Effector memory CD4-positive, alpha-beta T cell (primary cell): ENCODE measurements around the gene SLC27A1.
"Not testable (repeated sequence)": the region's sequence is repeated elsewhere in the genome, so short reads cannot be mapped to it uniquely, and the experiment has no call there.

ENCODE experiments used
- DNase-seq, 3 donors: peaks; one replicate each; pipeline ENCODE4 v3.0.0-alpha.2; 2020
- H3K27ac ChIP-seq: 2 replicates; pipeline ENCODE4 v1.7.0; 2013; ENCODE audit warnings: mild to moderate bottlenecking, low read length, moderate library complexity; ENCODE audit not compliant: insufficient read depth, poor library complexity, severe bottlenecking
- H3K27me3 ChIP-seq: replicated peaks from 2 replicates; pipeline ENCODE4 v1.7.0; 2013; ENCODE audit warnings: mild to moderate bottlenecking, low read length; ENCODE audit not compliant: insufficient read depth, control insufficient read depth, poor library complexity, severe bottlenecking
- H3K36me3 ChIP-seq: 2 replicates; pipeline ENCODE4 v1.7.0; 2013; ENCODE audit warnings: mild to moderate bottlenecking, low read length, moderate library complexity; ENCODE audit not compliant: control insufficient read depth, insufficient read depth
- H3K4me1 ChIP-seq: 2 replicates; pipeline ENCODE4 v1.7.0; 2013; ENCODE audit warnings: low read length, mild to moderate bottlenecking; ENCODE audit not compliant: control insufficient read depth, insufficient read depth, poor library complexity, severe bottlenecking
- H3K4me3 ChIP-seq: 2 replicates; pipeline ENCODE4 v1.7.0; 2013; ENCODE audit warnings: low read length, low read depth, mild to moderate bottlenecking; ENCODE audit not compliant: insufficient read depth, poor library complexity, severe bottlenecking
- H3K9me3 ChIP-seq: 2 replicates; pipeline ENCODE4 v1.7.0; 2013; ENCODE audit warnings: mild to moderate bottlenecking, low read length, moderate library complexity; ENCODE audit not compliant: control insufficient read depth

SLC27A1 gene

GRCh38 chr19:17499648-17500446 lies 29.5 kb downstream of the SLC27A1 start:
- Histone ChIP-seq H3K4me3 (no peak overlapping the region), H3K9me3 (no peaks in the 10 kb centered on the region), H3K27me3 (no peaks in the 10 kb centered on the region), H3K27ac (no peak overlapping the region), H3K36me3 (no peaks in the 10 kb centered on the region), H3K4me1 (peaks cover 7% of the 10 kb centered on the region)
- no peak for DNase-seq

- no peak overlapping the region for H3K4me3 ChIP-seq
- no peaks in the 10 kb centered on the region for H3K9me3 ChIP-seq
- H3K27ac ChIP-seq = no peak overlapping the region
- H3K36me3 ChIP-seq = no peaks in the 10 kb centered on the region
- peaks cover 7% of the 10 kb centered on the region for H3K4me1 ChIP-seq
- no peaks in the 10 kb centered on the region for H3K27me3 ChIP-seq
- DNase-seq = no peak
Measured at GRCh38 chr19:17500447-17501198, 30.3 kb downstream of the SLC27A1 start.

- no peak for DNase-seq
- Histone ChIP-seq H3K4me1 (no peaks in the 10 kb centered on the region), H3K27ac (no peak overlapping the region), H3K36me3 (no peaks in the 10 kb centered on the region), H3K9me3 (no peaks in the 10 kb centered on the region), H3K27me3 (no peaks in the 10 kb centered on the region), H3K4me3 (no peak overlapping the region)
Measured at GRCh38 chr19:17503240-17503639, 32.9 kb downstream of the SLC27A1 start.

GRCh38 chr19:17504030-17504429 lies 33.7 kb downstream of the SLC27A1 start:
- H3K4me3 ChIP-seq = no peak overlapping the region
- no peaks in the 10 kb centered on the region for H3K4me1 ChIP-seq
- no peaks in the 10 kb centered on the region for H3K9me3 ChIP-seq
- no peaks in the 10 kb centered on the region for H3K27me3 ChIP-seq
- H3K27ac ChIP-seq = no peak overlapping the region
- no peak for DNase-seq
- no peaks in the 10 kb centered on the region for H3K36me3 ChIP-seq

GRCh38 chr19:17504456-17504855 lies 34.1 kb downstream of the SLC27A1 start:
- no peak overlapping the region for H3K4me3 ChIP-seq
- H3K36me3 ChIP-seq = no peaks in the 10 kb centered on the region
- no peaks in the 10 kb centered on the region for H3K9me3 ChIP-seq
- no peaks in the 10 kb centered on the region for H3K27me3 ChIP-seq
- DNase-seq = no peak
- H3K27ac ChIP-seq = no peak overlapping the region
- no peaks in the 10 kb centered on the region for H3K4me1 ChIP-seq

- Histone ChIP-seq H3K27ac (no peak overlapping the region), H3K9me3 (no peaks in the 10 kb centered on the region), H3K4me3 (no peak overlapping the region), H3K36me3 (no peaks in the 10 kb centered on the region), H3K27me3 (no peaks in the 10 kb centered on the region), H3K4me1 (peaks cover 3% of the 10 kb centered on the region)
- no peak for DNase-seq
Measured at GRCh38 chr19:17505223-17505622, 34.9 kb downstream of the SLC27A1 start.

GRCh38 chr19:17506745-17507144 lies 36.4 kb downstream of the SLC27A1 start:
- no peaks in the 10 kb centered on the region for H3K27me3 ChIP-seq
- no peak for DNase-seq
- H3K27ac ChIP-seq = no peak overlapping the region
- no peak overlapping the region for H3K4me3 ChIP-seq
- H3K36me3 ChIP-seq = no peaks in the 10 kb centered on the region
- peaks cover 9% of the 10 kb centered on the region for H3K4me1 ChIP-seq
- H3K9me3 ChIP-seq = no peaks in the 10 kb centered on the region

- not testable (repeated sequence) for H3K27me3 ChIP-seq, DNase-seq, H3K4me3 ChIP-seq, H3K36me3 ChIP-seq, H3K9me3 ChIP-seq, H3K27ac ChIP-seq
- H3K4me1 ChIP-seq = peaks cover 16% of the 10 kb centered on the region
Measured at GRCh38 chr19:17508558-17508933, 38.2 kb downstream of the SLC27A1 start.

- Histone ChIP-seq H3K27ac (peak overlapping the region; percentile 92), H3K4me1 (peaks cover 16% of the 10 kb centered on the region), H3K27me3 (no peaks in the 10 kb centered on the region), H3K4me3 (peak overlapping the region; percentile 74), H3K36me3 (no peaks in the 10 kb centered on the region), H3K9me3 (no peaks in the 10 kb centered on the region)
- no peak for DNase-seq
Measured at GRCh38 chr19:17510220-17510993, 40.1 kb downstream of the SLC27A1 start.
